OCI-M1 (cell line): ENCODE results near the gene ST7L.

Source experiments
- DNase-seq: peaks from one replicate; lab custom pipeline; 2025; lab: John Stamatoyannopoulos, UW

ST7L gene

GRCh38 chr1:112546076-112546475, 72.9 kb downstream of the ST7L start:
- DNase-seq, result no peak

GRCh38 chr1:112544751-112545150, 74.2 kb downstream of the ST7L start:
- DNase-seq, result no peak

DNA sequence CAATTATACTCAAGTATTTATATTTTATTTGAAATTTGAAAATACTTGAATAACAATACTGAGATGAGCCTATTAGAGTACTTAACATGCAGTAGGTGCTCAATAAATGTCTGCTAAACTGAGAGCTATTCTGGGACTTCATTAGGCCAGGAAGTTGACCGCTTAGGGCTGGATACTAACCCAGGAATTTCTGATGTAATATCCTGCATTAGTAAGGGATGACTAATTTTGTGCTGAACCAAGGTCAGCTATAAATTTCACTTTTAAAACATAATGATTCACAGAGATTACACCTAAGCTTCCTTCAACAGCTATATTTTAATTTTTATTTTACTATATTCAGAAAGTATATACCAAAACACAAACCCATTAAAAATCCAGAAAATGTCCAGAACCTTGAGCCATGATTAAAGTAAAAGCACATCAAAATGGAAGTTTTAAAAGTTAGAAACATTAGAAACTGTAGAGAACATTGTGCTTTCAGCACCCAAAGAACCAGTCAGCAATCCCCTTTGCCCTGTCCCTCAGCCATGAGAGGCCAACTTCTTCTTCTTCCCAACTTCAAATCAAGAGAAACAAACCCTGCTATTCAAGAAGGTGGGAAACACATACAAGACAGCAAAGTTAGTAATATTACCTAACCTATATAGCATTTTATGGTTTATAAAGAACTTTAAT, 74.8 kb downstream of the ST7L start:
- peak; percentile 33 for DNase-seq

DNA sequence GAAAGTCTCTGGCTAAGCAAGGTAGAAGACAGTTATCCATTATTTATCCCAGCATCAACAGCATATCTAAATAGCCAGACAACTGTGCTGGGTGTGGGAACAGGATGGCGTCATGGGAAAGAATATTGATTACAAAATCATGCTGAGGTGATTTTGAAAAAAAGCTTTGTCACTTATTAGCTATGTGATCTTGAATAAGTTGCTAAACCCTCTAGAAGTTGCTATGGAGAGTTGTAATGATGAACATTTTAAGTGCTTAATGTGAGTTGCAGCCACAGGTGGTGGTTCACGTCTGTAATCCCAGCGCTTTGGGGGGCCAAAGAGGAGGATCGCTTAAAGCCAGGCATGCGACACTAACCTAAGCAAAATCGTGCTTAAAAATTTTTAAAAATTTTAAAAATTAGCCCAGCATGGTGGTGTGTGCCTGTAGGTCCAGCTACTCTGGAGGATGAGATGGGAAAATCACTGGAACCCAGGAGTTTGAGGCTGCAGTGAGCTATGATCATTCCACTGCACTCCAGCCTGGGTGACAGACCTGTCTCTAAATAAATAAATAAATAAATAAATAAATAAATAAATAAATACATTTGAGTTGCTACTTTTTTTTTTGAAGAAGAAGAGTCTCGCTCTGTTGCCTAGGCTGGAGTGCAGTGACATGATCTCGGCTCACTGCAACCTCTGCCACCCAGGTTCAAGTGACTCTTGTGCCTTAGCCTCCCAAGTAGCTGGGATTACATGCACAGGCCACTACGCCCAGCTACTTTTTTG, 76.6 kb downstream of the ST7L start:
- no peak for DNase-seq

- no peak for DNase-seq
Measured at GRCh38 chr1:112541299-112541698, 77.6 kb downstream of the ST7L start.

GRCh38 chr1:112540226-112540794, 78.6 kb downstream of the ST7L start:
- DNase-seq, result no peak

- no peak for DNase-seq
Measured at GRCh38 chr1:112538883-112539282, 80.1 kb downstream of the ST7L start.

DNA sequence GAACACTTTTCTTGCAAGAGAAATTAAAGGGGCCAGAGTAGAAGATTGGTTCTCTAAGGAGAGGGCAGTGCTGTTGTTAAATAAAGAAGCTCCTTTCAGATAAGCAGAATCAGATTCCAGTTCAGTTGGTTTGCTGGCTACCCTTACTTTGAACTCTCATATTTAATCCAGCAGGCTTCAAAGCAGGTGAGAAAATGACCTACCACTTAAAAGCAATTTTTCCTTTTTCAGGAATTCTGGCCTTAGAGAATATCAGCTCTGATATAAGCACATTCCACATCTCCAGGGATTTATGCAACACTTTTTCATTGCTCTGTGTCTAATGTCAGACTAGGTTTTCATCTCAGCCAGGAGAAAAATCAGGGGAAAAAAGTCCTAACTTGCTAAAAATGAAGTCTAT, 81.5 kb downstream of the ST7L start:
- DNase-seq, result no peak

DNA sequence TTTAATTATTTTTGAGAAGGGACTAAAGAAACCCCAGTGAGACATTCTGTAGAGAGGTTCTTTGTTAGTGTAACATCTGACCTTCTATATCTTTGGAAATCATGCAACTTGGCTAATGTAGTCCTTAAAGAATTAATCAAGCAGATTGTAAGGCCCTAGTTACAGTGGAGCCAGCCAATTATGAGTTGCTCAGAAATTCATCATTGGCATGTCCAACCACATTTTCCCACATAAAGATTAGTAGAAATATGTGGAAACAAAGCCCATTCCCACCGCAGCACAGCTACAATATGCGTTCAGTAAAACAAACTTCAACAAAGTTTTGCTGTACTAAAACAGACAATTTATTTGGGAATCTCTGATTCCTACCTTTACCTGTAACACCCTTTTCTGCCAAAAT, 82.4 kb downstream of the ST7L start:
- DNase-seq, result no peak

GRCh38 chr1:112533029-112533428, 85.9 kb downstream of the ST7L start:
- no peak for DNase-seq

GRCh38 chr1:112532064-112532463, 86.9 kb downstream of the ST7L start:
- no peak for DNase-seq

DNA sequence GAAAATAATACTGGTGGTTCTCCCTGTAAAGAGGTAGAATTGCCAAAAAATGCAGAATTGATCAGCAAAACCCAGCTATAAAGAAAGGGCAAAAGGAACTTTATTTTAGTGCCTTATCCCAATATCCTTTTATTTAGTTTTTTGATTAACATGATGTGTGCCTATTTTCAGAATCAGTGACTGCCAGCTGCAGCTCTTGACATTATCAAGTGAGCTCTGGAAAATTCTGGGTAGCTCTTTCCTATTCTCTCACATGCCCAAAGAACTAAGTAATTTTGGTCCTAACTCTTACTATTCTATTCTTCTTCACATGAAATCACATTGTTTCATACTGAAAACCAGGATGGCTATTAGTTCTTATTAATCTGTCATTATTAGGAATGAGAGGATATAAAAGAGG, 88.1 kb downstream of the ST7L start:
- no peak for DNase-seq

- DNase-seq, result no peak
Measured at GRCh38 chr1:112529301-112529700, 89.6 kb downstream of the ST7L start.

- no peak for DNase-seq
Measured at GRCh38 chr1:112528076-112528475, 90.9 kb downstream of the ST7L start.

- no peak for DNase-seq
Measured at GRCh38 chr1:112527266-112528010, 91.5 kb downstream of the ST7L start.

DNA sequence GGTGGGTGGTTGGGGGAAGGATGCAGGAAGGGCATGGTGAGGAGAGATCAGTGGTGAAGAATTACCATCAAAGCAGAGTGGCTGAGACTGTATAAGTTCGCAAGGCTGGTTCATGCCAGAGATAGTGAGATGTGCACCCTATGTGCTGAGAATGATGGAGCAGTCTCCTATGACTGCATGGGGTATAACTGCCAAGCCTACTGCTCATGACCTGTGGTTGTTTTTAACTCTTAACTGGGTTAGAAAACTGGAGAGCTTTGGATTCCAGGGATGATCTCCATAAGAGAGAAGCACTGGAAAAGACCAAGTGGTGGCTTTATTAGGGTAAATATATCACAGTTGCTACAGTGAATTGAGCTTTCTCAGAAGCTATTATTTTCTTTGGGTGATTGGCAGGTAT, 94.0 kb downstream of the ST7L start:
- no peak for DNase-seq

GRCh38 chr1:112524251-112524650, 94.7 kb downstream of the ST7L start:
- DNase-seq, result no peak

GRCh38 chr1:112522621-112523020, 96.3 kb downstream of the ST7L start:
- DNase-seq, result no peak

- DNase-seq, result peak; percentile 25
Measured at GRCh38 chr1:112520166-112520565, 98.8 kb downstream of the ST7L start.

DNA sequence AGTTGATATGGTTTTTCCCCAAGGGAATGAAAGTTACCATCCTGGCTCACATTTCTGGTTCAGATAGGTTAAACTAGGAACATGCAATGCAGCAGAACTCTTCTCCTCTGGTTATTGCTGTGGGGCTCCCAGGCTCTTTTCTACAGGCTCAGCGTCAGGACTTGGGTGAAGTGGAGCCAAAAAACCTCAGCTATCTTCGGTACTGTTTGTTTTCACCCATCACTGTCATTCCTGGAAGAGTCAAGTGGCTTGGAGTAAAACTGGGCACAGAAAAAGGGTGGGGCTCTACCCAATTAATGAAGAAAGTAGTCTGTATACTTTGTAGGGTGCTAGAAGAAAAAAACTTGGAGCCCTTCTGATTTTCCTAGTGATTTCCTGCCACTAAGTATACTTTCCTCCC, 100.8 kb downstream of the ST7L start:
- DNase-seq, result no peak

DNA sequence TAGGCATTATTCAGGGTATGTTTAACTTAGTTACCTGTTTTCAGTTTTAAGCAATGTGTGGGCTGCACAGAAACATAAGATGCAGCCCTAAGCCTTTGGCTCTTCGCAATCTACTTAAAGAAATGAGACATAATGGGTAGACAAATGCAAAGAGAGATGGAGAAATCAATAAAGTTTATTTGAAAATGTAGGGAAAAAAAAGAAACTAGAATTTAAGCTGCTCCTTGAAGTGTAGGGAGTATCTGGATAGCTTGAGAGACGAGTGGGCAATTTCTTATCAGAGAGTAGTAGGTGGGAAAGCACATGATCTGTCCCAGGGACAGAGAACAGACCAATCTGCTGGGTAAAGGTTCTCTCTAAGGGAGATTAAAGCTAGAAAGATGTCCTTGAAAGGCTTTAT, 101.3 kb downstream of the ST7L start:
- DNase-seq, result no peak

DNA sequence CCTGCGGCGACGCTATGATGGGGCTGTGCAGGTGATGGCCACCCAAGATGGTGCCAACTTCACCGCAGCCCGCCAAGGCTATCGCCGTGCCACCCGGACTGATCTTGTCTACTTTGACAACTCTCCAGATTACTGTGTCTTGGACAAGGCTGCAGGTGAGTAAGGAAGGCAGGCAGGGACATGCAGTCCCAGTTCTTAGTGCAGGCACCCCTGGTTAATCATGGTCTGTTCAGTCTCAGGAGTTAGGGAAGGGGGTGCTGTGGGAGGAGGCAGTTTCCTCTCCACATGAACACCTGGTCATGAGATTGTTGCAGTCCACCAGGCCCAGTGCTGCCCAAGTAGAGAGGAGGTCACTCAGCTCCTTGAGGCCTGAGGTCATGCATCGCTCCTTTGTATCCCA, 101.7 kb downstream of the ST7L start:
- no peak for DNase-seq

DNA sequence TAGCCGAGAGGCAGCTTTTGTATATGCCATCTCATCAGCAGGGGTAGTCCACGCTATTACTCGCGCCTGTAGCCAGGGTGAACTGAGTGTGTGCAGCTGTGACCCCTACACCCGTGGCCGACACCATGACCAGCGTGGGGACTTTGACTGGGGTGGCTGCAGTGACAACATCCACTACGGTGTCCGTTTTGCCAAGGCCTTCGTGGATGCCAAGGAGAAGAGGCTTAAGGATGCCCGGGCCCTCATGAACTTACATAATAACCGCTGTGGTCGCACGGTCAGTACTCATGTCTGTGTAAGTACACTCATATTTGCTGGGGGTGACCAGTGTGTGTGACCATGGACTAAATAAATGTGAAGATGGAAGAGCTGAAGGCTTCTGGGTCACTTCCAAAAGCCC, 102.8 kb downstream of the ST7L start:
- no peak for DNase-seq
